ENCODE measurements around the gene ACTA1. TPM values are rescaled to one million over a fixed set of nuclear protein-coding genes. Genes with fewer than 3 reads are reported as not detected.
A peak's percentile ranks its signal among the peaks of the same experiment; 100 is the strongest.

ACTA1 gene
- total and polyA plus RNA-seq, 2 of the 13 experiments (the other 11 are each of a cell fraction or from before 2014, with no cell fraction given) = 1.4 to 5.2 TPM

GRCh38 chr1:229406798-229407197 lies 27.1 kb downstream of the ACTA1 start (continued):
- TF ChIP-seq SP1 (IDR thresholded peaks at IDR 0.05) = no peak
- no peak for TF ChIP-seq SP1 (CRISPR knock-in tag; IDR thresholded peaks at IDR 0.05)
- TF ChIP-seq ZSCAN12 (CRISPR knock-in tag; IDR thresholded peaks at IDR 0.05) = no peak
- no peak for TF ChIP-seq NBN (conservative IDR thresholded peaks at IDR 0.05)
- no peak for TF ChIP-seq ZBTB46 (CRISPR knock-in tag; IDR thresholded peaks at IDR 0.05; ENCODE audit: borderline replicate concordance)
- peak; percentile 38 for TF ChIP-seq HNF4A (CRISPR knock-in tag; IDR thresholded peaks at IDR 0.05)
- TF ChIP-seq AGO1 (IDR thresholded peaks at IDR 0.05; ENCODE audit: low read depth, low read length, poor library complexity, severe bottlenecking) = no peak
- TF ChIP-seq ARID2 (CRISPR knock-in tag; IDR thresholded peaks at IDR 0.05; ENCODE audit: borderline replicate concordance) = no peak
- no peak for TF ChIP-seq RBM39 (IDR thresholded peaks at IDR 0.05; ENCODE audit: low read depth, low read length, poor library complexity, severe bottlenecking)
- peak; percentile 90 for TF ChIP-seq PATZ1 (CRISPR knock-in tag; IDR thresholded peaks at IDR 0.05)
- TF ChIP-seq NCOA2 (CRISPR knock-in tag; IDR thresholded peaks at IDR 0.05) = peak; percentile 39; the same call in 1 of the 2 replicates

- H3K27me3 ChIP-seq (ENCODE audit: control insufficient read depth in 1 of 2, insufficient read depth in 2 of 2, low read length in 2 of 2) = no peaks in the 10 kb centered on the region; a peak in 2 of 5 replicates
- H3K27ac ChIP-seq (ENCODE audit: extremely low read length, insufficient read depth, low read length) = no peak overlapping the region
- H3K9me3 ChIP-seq (ENCODE audit: low read length) = no peaks in the 10 kb centered on the region
- no peak for TF ChIP-seq ISX (CRISPR knock-in tag; conservative IDR thresholded peaks at IDR 0.05)
- TF ChIP-seq ZNF20 (CRISPR knock-in tag; IDR thresholded peaks at IDR 0.05) = no peak
- TF ChIP-seq NFATC3 (CRISPR knock-in tag; IDR thresholded peaks at IDR 0.05) = no peak
- TF ChIP-seq ZMYM2 (CRISPR knock-in tag; IDR thresholded peaks at IDR 0.05) = no peak
- TF ChIP-seq STAG1 (CRISPR knock-in tag; IDR thresholded peaks at IDR 0.05) = peak; percentile 9; the same call in 1 of the 2 replicates
- TF ChIP-seq MAFK (conservative IDR thresholded peaks at IDR 0.05 in 1 of 2, IDR thresholded peaks at IDR 0.05 in 1 of 2; ENCODE audit: low read length in 2 of 2) = no peak
- no peak for TF ChIP-seq SALL2 (CRISPR knock-in tag; IDR thresholded peaks at IDR 0.05)
- TF ChIP-seq TBX3 (IDR thresholded peaks at IDR 0.05; ENCODE audit: borderline replicate concordance) = no peak
- FAIRE-seq = no peak
- ChIA-PET CTCF (ENCODE audit: low intra/inter-chr PET ratio, low total read pairs) (no interaction called here), POLR2A (no interaction called here)
- in situ Hi-C loops (cut with HindIII; ENCODE audit: extremely low pct_ligation_motif_present, low pct_unique_long_range_greater_than_20kb) = no loop called here
- DNase-seq (ENCODE audit: low spot score) = no peak
- H2AFZ ChIP-seq (ENCODE audit: low read length) = no peak overlapping the region
- no TSS peak for BruUV-seq (replicated peaks)
- intact Hi-C loops (cut with micrococcal nuclease; ENCODE audit: unreplicated experiment) = no loop called here
- H3K79me2 ChIP-seq (ENCODE audit: insufficient read depth, low read length) = no peaks in the 10 kb centered on the region
- no peak overlapping the region for H3K9ac ChIP-seq (ENCODE audit: insufficient read depth, low read depth, low read length)
- H3K4me2 ChIP-seq (ENCODE audit: low read depth, low read length) = peak overlapping the region; percentile 8; the same call in 1 of the 2 replicates
- WGBS (ENCODE audit: low lambda C conversion rate) = 32% methylated on average over 8 of the region's 8 CpGs
- H3K4me3 ChIP-seq (replicated peaks in 1 of 3; ENCODE audit: insufficient read depth in 1 of 3, low read depth in 2 of 3, low read length in 3 of 3) = no peak overlapping the region
- peaks cover 54% of the 10 kb centered on the region for H3K4me1 ChIP-seq (ENCODE audit: insufficient read depth, low read length)
- peak; percentile 54 for ATAC-seq
- no peaks in the 10 kb centered on the region for H4K20me1 ChIP-seq (ENCODE audit: insufficient read depth, low read length)
- H3K36me3 ChIP-seq (replicated peaks in 1 of 2; ENCODE audit: control insufficient read depth in 1 of 2, insufficient read depth in 2 of 2, low read length in 2 of 2) = no peaks in the 10 kb centered on the region
Observed at GRCh38 chr1:229403573-229403972, 30.3 kb downstream of the ACTA1 start.
